ENCODE data around the gene CLSTN2.

The CLSTN2 gene

DNA sequence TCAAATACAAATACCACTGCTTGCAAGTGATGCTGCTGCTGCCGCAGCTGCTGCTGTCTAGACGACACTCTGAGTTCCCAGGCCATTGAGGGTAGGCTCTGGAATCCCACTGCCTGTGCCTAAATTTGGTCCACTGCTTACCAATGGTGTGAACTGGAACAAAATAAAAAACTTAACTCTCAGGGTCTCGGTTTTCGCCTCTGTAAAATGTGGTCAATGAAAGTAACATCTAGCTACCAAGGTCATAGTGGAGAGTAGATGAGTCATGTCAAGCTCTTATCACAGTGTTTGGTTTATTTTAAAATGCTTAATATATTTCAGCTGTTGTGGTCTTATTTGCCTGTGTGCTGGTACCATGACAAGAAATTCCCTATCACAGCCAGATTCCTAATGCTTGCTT is 299.3 kb downstream of the CLSTN2 start:
- no peaks in the 10 kb centered on the region for H3K36me3 Mint-ChIP-seq (ENCODE audit: low read depth)
- no peaks in the 10 kb centered on the region for H3K4me1 Mint-ChIP-seq
- DNase-seq: no peak
- peaks cover 5% of the 10 kb centered on the region for H3K9me3 Mint-ChIP-seq
- peaks cover 16% of the 10 kb centered on the region for H3K27me3 Mint-ChIP-seq (ENCODE audit: low read depth, poor library complexity)
- H3K4me3 Mint-ChIP-seq: no peak overlapping the region
- TF ChIP-seq, protein P1, sequence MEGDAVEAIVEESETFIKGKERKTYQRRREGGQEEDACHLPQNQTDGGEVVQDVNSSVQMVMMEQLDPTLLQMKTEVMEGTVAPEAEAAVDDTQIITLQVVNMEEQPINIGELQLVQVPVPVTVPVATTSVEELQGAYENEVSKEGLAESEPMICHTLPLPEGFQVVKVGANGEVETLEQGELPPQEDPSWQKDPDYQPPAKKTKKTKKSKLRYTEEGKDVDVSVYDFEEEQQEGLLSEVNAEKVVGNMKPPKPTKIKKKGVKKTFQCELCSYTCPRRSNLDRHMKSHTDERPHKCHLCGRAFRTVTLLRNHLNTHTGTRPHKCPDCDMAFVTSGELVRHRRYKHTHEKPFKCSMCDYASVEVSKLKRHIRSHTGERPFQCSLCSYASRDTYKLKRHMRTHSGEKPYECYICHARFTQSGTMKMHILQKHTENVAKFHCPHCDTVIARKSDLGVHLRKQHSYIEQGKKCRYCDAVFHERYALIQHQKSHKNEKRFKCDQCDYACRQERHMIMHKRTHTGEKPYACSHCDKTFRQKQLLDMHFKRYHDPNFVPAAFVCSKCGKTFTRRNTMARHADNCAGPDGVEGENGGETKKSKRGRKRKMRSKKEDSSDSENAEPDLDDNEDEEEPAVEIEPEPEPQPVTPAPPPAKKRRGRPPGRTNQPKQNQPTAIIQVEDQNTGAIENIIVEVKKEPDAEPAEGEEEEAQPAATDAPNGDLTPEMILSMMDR (IDR thresholded peaks at IDR 0.05): no peak
- H3K27ac Mint-ChIP-seq: no peak overlapping the region

DNA sequence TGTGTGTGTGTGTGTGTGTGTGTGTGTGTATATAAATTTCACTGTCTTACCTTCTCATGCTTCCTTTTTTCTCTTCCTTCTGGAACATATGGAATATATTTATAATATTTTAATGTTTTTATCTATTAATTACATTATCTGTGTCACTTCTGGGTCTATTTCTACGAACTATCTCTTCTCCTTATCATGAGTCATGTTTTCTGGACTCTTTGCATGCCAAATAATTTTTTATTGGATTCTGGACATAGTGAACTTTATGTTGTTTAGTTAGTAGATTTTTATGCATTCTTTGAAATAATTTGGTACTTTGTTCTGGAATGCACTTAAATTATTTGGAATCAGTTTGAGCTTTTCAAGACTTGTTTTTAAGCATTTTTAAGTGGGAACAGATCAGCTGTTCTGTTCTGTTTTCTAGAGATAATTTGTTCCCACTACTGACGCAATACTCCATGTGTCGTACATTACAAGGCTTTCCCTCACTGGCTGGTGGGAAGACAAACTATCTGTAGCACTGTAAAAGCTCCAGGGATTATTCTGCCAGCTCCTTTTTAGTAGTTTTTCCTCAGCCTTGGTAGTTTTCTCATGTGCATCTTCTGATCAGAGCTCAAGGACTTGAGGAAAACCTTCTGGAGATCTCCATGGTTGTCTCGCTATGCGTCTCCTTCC is 302.0 kb downstream of the CLSTN2 start:
- H3K27me3 Mint-ChIP-seq (ENCODE audit: low read depth, poor library complexity): peaks cover 14% of the 10 kb centered on the region
- TF ChIP-seq, protein P1 (IDR thresholded peaks at IDR 0.05): no peak
- no peak for DNase-seq
- no peaks in the 10 kb centered on the region for H3K4me1 Mint-ChIP-seq
- H3K9me3 Mint-ChIP-seq: no peaks in the 10 kb centered on the region
- H3K36me3 Mint-ChIP-seq (ENCODE audit: low read depth): no peaks in the 10 kb centered on the region
- H3K27ac Mint-ChIP-seq: no peak overlapping the region
- H3K4me3 Mint-ChIP-seq: no peak overlapping the region

DNA sequence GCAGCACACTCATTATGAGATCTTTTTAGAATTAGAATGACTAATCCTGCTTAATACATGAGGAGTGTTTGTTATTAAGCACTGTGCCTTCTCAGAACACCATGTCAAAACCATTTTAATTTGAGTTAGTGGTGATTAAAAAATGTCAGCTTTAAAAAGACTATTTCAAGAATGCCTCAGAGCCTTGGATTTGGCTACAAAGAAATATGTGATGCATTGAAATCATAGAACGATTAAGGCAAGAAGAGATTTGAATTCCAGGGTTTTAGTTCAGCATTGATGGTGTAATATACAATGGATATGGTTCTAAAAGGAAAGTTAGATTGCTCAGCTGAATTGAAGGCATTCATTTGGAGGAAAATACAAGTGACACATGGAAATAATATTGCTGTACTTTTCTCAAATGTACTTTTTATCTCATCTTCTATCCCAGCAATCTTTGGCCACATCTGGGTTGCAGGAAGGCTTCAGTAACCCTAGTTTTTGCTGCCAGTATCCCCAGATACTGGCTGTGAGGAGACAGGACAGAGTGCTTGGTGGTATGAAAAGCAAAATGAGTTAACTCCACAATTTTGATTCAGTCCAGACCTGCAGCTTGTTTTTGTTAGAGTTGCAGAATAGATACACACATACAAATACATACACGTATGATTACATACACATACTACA is 303.8 kb downstream of the CLSTN2 start:
- no peak overlapping the region for H3K27ac Mint-ChIP-seq
- TF ChIP-seq, protein P1 (IDR thresholded peaks at IDR 0.05): no peak

DNA sequence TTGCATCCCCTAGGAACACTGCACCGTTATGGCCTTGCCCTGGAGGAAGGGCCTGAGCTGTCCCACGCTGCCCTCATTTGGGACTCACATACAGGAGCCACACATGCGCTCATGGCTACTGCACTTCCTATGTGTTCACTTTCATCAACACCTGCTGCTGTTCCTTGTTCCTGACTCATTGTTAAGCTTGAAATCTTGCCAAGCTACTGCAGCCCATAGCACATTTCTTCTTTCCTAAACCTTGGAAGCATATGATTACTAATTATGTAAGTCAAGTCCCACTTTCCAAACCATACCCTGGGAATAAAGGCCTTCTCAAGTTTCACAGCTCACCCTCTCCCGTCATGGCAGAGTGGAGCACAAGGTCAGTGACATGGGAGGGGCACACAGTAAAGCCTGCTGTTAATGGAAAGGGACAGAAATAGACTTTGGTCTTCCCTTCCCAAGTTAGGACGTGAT is 307.9 kb downstream of the CLSTN2 start:
- no peaks in the 10 kb centered on the region for H3K27me3 Mint-ChIP-seq (ENCODE audit: low read depth, poor library complexity)
- peak; percentile 10 for DNase-seq
- peaks cover 20% of the 10 kb centered on the region for H3K4me1 Mint-ChIP-seq
- H3K36me3 Mint-ChIP-seq (ENCODE audit: low read depth): no peaks in the 10 kb centered on the region
- TF ChIP-seq, protein P1 (IDR thresholded peaks at IDR 0.05): no peak
- no peak overlapping the region for H3K27ac Mint-ChIP-seq
- H3K9me3 Mint-ChIP-seq: no peaks in the 10 kb centered on the region
- no peak overlapping the region for H3K4me3 Mint-ChIP-seq

More for the DNA sequence above, 303.8 kb downstream of the CLSTN2 start:
- Mint-ChIP-seq H3K4me1 (peaks cover 11% of the 10 kb centered on the region), H3K27me3 (ENCODE audit: low read depth, poor library complexity) (peaks cover 7% of the 10 kb centered on the region), H3K4me3 (no peak overlapping the region), H3K9me3 (no peaks in the 10 kb centered on the region), H3K36me3 (ENCODE audit: low read depth) (no peaks in the 10 kb centered on the region)
- DNase-seq: no peak

DNA sequence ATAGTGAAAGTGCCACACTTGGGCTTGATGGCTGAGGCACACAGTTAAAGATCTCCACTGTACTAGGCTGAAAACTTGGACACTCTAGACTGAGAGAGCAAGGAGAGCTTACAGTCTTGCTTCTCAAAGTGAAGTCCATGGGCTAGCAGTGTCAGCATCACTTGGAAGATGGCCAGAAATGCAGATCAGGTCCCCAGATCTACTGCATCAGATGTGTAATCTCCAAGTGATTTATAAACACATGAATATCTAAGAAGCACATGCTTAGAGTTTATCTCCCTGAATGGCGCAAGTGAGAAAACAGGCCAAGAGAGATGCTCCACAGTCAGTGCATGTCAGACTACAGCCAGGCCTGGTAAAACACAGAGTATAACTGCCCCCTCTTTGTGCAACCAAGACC is 308.6 kb downstream of the CLSTN2 start:
- H3K27ac Mint-ChIP-seq: no peak overlapping the region
- H3K4me1 Mint-ChIP-seq: peaks cover 20% of the 10 kb centered on the region
- no peaks in the 10 kb centered on the region for H3K27me3 Mint-ChIP-seq (ENCODE audit: low read depth, poor library complexity)
- no peaks in the 10 kb centered on the region for H3K9me3 Mint-ChIP-seq
- H3K36me3 Mint-ChIP-seq (ENCODE audit: low read depth): no peaks in the 10 kb centered on the region
- no peak for DNase-seq
- no peak overlapping the region for H3K4me3 Mint-ChIP-seq
- TF ChIP-seq, protein P1 (IDR thresholded peaks at IDR 0.05): no peak

Data from nephron progenitor cell (in vitro differentiated cells).